Measurements from ENCODE around the gene PPARD. TPM values are rescaled to one million over a fixed set of nuclear protein-coding genes. Genes with fewer than 3 reads are reported as not detected.
"Not testable (repeated sequence)": the region's sequence is repeated elsewhere in the genome, so short reads cannot be mapped to it uniquely, and the experiment has no call there.

Gene PPARD
- total RNA-seq, 1 donor from 2014 or later, result 20.8 TPM

- Mint-ChIP-seq H3K4me1 (peaks cover 10% of the 10 kb centered on the region), H3K36me3 (no peaks in the 10 kb centered on the region), H3K27ac (no peak overlapping the region), H3K4me3 (no peak overlapping the region), H3K9me3 (no peaks in the 10 kb centered on the region), H3K27me3 (ENCODE audit: low read depth) (no peaks in the 10 kb centered on the region)
- no peak for DNase-seq (ENCODE audit: low spot score in 2 of 2, unreplicated experiment in 2 of 2)
- TF ChIP-seq CTCF (IDR thresholded peaks at IDR 0.05; ENCODE audit: unreplicated experiment), result no peak
These were observed 41.5 kb upstream of the PPARD start for GRCh38 chr6:35300848-35301247.

- H3K27me3 Mint-ChIP-seq (ENCODE audit: low read depth), result no peaks in the 10 kb centered on the region
- peak overlapping the region; percentile 43 for H3K27ac Mint-ChIP-seq
- no peaks in the 10 kb centered on the region for H3K9me3 Mint-ChIP-seq
- DNase-seq (ENCODE audit: low spot score in 2 of 2, unreplicated experiment in 2 of 2), result no peak
- no peak for TF ChIP-seq CTCF (IDR thresholded peaks at IDR 0.05; ENCODE audit: unreplicated experiment)
- no peaks in the 10 kb centered on the region for H3K36me3 Mint-ChIP-seq
- H3K4me1 Mint-ChIP-seq, result peaks cover 7% of the 10 kb centered on the region
- H3K4me3 Mint-ChIP-seq, result no peak overlapping the region
These were observed 39.6 kb upstream of the PPARD start for GRCh38 chr6:35302604-35303241.

GRCh38 chr6:35304299-35304698, 38.1 kb upstream of the PPARD start:
- H3K9me3 Mint-ChIP-seq, result no peaks in the 10 kb centered on the region
- no peaks in the 10 kb centered on the region for H3K27me3 Mint-ChIP-seq (ENCODE audit: low read depth)
- no peak for TF ChIP-seq CTCF (IDR thresholded peaks at IDR 0.05; ENCODE audit: unreplicated experiment)
- H3K36me3 Mint-ChIP-seq, result no peaks in the 10 kb centered on the region
- H3K4me1 Mint-ChIP-seq, result peaks cover 7% of the 10 kb centered on the region
- H3K27ac Mint-ChIP-seq, result no peak overlapping the region
- no peak overlapping the region for H3K4me3 Mint-ChIP-seq
- DNase-seq (ENCODE audit: low spot score in 2 of 2, unreplicated experiment in 2 of 2), result no peak

- H3K27ac Mint-ChIP-seq, result no peak overlapping the region
- H3K36me3 Mint-ChIP-seq, result no peaks in the 10 kb centered on the region
These were observed 37.2 kb upstream of the PPARD start for GRCh38 chr6:35305117-35305516.

GRCh38 chr6:35307138-35307537, 35.2 kb upstream of the PPARD start:
- not testable (repeated sequence) for H3K27me3 Mint-ChIP-seq (ENCODE audit: low read depth); H3K36me3 Mint-ChIP-seq; H3K4me1 Mint-ChIP-seq; H3K27ac Mint-ChIP-seq; H3K4me3 Mint-ChIP-seq; H3K9me3 Mint-ChIP-seq; DNase-seq (ENCODE audit: low spot score in 2 of 2, unreplicated experiment in 2 of 2)

More at GRCh38 chr6:35305117-35305516, 37.2 kb upstream of the PPARD start:
- peaks cover 7% of the 10 kb centered on the region for H3K4me1 Mint-ChIP-seq
- DNase-seq (ENCODE audit: low spot score in 2 of 2, unreplicated experiment in 2 of 2), result no peak
- H3K9me3 Mint-ChIP-seq, result no peaks in the 10 kb centered on the region
- H3K4me3 Mint-ChIP-seq, result no peak overlapping the region
- TF ChIP-seq CTCF (IDR thresholded peaks at IDR 0.05; ENCODE audit: unreplicated experiment), result no peak
- H3K27me3 Mint-ChIP-seq (ENCODE audit: low read depth), result no peaks in the 10 kb centered on the region

GRCh38 chr6:35308543-35308942, 33.8 kb upstream of the PPARD start:
- not testable (repeated sequence) for H3K27me3 Mint-ChIP-seq (ENCODE audit: low read depth); DNase-seq (ENCODE audit: low spot score in 2 of 2, unreplicated experiment in 2 of 2); H3K9me3 Mint-ChIP-seq; H3K4me1 Mint-ChIP-seq; H3K36me3 Mint-ChIP-seq; H3K4me3 Mint-ChIP-seq; H3K27ac Mint-ChIP-seq

All from mesothelial cell of epicardium (in vitro differentiated cells).